Natural killer cell (primary cell): Measurements from ENCODE around the gene RABGAP1L. TPM values are rescaled to one million over a fixed set of nuclear protein-coding genes. Genes with fewer than 3 reads are reported as not detected.
"Not testable (repeated sequence)": the region's sequence is repeated elsewhere in the genome, so short reads cannot be mapped to it uniquely, and the experiment has no call there.

Experiments used
- ATAC-seq, 3 donors: fragments of 150-1000 bp in 2 of 3; fragments of 200-7000 bp in 1 of 3; cut with Tn5 transposase; 1 replicate in 1 of 3; 2 replicates in 2 of 3; pipeline ENCODE4 v1.10.0; 2021; ENCODE audit warnings: mild to moderate bottlenecking in 2 of 3, moderate library complexity in 2 of 3
- DNase-seq, 2 donors: peaks; one replicate each; pipeline versions ENCODE4 v3.0.0 to v3.0.0-alpha.2; 2013 to 2021; ENCODE audit warnings: mixed read lengths in 1 of 2
- H3K27ac ChIP-seq: one replicate; pipeline ENCODE4 v1.5.1; 2013; ENCODE audit warnings: mild to moderate bottlenecking, low read length
- H3K27me3 ChIP-seq: one replicate; pipeline ENCODE4 v1.6.1; 2013; ENCODE audit warnings: low read length; ENCODE audit not compliant: control insufficient read depth, insufficient read depth
- H3K36me3 ChIP-seq: one replicate; pipeline ENCODE4 v1.6.1; 2013; ENCODE audit warnings: low read length; ENCODE audit not compliant: control insufficient read depth, insufficient read depth
- H3K4me1 ChIP-seq: one replicate; pipeline ENCODE4 v1.6.1; 2013; ENCODE audit warnings: low read length; ENCODE audit not compliant: control insufficient read depth, insufficient read depth
- H3K4me3 ChIP-seq: one replicate; pipeline ENCODE4 v1.5.1; 2013; ENCODE audit warnings: low read length
- H3K9me3 ChIP-seq: one replicate; pipeline ENCODE4 v1.6.1; 2013; ENCODE audit warnings: low read length; ENCODE audit not compliant: control insufficient read depth, insufficient read depth
- H3K27ac Mint-ChIP-seq, 2 donors: one replicate each; pipeline ENCODE4 v1.8.0; 2022; ENCODE audit warnings: mild to moderate bottlenecking in 2 of 2, mixed read lengths in 2 of 2, moderate library complexity in 1 of 2
- H3K27me3 Mint-ChIP-seq, 2 donors: one replicate each; pipeline ENCODE4 v1.8.0; 2022; ENCODE audit warnings: low read depth in 2 of 2, mixed read lengths in 2 of 2
- H3K36me3 Mint-ChIP-seq: one replicate; pipeline ENCODE4 v1.8.0; 2022; ENCODE audit warnings: mixed read lengths
- H3K4me1 Mint-ChIP-seq, 2 donors: one replicate each; pipeline ENCODE4 v1.8.0; 2022; ENCODE audit warnings: mixed read lengths in 2 of 2
- H3K4me3 Mint-ChIP-seq: one replicate; pipeline ENCODE4 v1.8.0; 2022; ENCODE audit warnings: mild to moderate bottlenecking, moderate library complexity, mixed read lengths
- H3K9me3 Mint-ChIP-seq, 2 donors: one replicate each; pipeline ENCODE4 v1.8.0; 2022; ENCODE audit warnings: mixed read lengths in 2 of 2
- WGBS: methylation state at CpG from one replicate; pipeline ENCODE4 v1.1.7; 2013; ENCODE audit warnings: missing lambda C conversion rate; ENCODE audit not compliant: insufficient coverage; 5-methylcytosine and 5-hydroxymethylcytosine counted together
- intact Hi-C: fragments of 100-400 bp; cut with micrococcal nuclease; formaldehyde crosslinking; loops from one replicate; pipeline ENCODE4 v1.14.2; 2022
- total RNA-seq, 4 donors: library from RNA; stranded (reverse); fragments of 120-200 nt in 1 of 4; gene quantifications; one replicate each; pipeline versions ENCODE4 v1.2.3 to v1.2.4, GENCODE V29; 2013 to 2022
- TF ChIP-seq, protein P1 (sequence below): fragments of 200-600 bp; IDR thresholded peaks from one replicate; pipeline ENCODE4 v1.8.0; 2022; ENCODE audit warnings: antibody characterized with exemption

Gene RABGAP1L
- total RNA-seq, 3 donors from 2014 or later (not counting 1 experiment from before 2014, with no cell fraction given): 145 to 168 (median 153) TPM

DNA sequence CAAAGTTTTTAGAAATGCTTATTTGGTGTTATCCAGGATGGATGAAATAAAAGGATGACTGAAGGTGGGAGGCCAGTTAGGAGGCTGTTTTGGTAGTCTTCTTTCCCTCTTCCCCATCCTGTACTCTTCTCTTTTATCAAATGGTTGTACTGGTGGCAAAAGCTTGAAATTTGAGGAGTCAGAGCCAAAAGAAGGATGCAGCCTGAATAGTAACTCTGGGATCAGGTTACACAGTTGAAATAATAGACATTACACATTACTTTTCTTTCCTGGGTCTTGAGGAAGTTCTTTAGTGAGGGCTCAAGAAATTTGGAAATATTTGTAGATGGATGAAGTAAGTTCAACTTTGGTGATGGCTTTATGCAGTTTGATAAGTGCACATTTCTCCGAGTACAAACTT, 397.1 kb downstream of the RABGAP1L start:
- Histone ChIP-seq H3K9me3 (no peaks in the 10 kb centered on the region), H3K4me3 (no peak overlapping the region), H3K36me3 (no peaks in the 10 kb centered on the region), H3K27ac (no peak overlapping the region), H3K4me1 (peaks cover 2% of the 10 kb centered on the region), H3K27me3 (no peaks in the 10 kb centered on the region)
- Mint-ChIP-seq H3K27me3 (no peaks in the 10 kb centered on the region), H3K4me1 (peaks cover 21 to 27% of the 10 kb centered on the region in 2 donors), H3K4me3 (no peak overlapping the region), H3K9me3 (peaks cover 0 to 2% of the 10 kb centered on the region in 2 donors), H3K36me3 (peaks cover 8% of the 10 kb centered on the region), H3K27ac (no peak overlapping the region)
- TF ChIP-seq, protein P1, sequence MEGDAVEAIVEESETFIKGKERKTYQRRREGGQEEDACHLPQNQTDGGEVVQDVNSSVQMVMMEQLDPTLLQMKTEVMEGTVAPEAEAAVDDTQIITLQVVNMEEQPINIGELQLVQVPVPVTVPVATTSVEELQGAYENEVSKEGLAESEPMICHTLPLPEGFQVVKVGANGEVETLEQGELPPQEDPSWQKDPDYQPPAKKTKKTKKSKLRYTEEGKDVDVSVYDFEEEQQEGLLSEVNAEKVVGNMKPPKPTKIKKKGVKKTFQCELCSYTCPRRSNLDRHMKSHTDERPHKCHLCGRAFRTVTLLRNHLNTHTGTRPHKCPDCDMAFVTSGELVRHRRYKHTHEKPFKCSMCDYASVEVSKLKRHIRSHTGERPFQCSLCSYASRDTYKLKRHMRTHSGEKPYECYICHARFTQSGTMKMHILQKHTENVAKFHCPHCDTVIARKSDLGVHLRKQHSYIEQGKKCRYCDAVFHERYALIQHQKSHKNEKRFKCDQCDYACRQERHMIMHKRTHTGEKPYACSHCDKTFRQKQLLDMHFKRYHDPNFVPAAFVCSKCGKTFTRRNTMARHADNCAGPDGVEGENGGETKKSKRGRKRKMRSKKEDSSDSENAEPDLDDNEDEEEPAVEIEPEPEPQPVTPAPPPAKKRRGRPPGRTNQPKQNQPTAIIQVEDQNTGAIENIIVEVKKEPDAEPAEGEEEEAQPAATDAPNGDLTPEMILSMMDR: no peak
- WGBS: 33% methylated on average over 1 of the region's 1 CpG
- ATAC-seq: no peak
- no peak for DNase-seq
- intact Hi-C loops: no loop called here

DNA sequence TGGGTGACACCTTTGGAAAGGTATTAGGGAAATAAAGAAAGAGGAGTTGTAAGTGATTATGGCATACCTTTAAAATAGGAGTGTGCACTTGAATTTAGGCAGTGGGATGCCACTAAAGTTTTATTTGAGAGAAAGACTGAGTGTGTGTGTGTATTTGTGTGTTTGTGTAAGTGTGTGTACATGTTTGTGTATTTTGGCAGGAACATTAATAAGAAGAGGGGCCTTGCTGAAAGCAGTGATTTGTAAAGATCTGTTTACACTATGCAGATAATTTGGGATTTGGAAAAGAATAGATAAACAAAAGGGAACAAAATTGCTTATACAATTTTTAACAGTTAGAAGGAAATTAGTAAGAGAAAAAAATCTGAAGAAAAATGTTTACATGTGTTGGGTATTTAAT, 409.2 kb downstream of the RABGAP1L start:
- Mint-ChIP-seq H3K4me1 (peaks cover 38 to 41% of the 10 kb centered on the region in 2 donors), H3K4me3 (no peak overlapping the region), H3K9me3 (no peaks in the 10 kb centered on the region), H3K27ac (peak overlapping the region in 1 of 2 donors; percentile 55), H3K36me3 (no peaks in the 10 kb centered on the region), H3K27me3 (no peaks in the 10 kb centered on the region)
- Histone ChIP-seq H3K27me3 (no peaks in the 10 kb centered on the region), H3K36me3 (no peaks in the 10 kb centered on the region), H3K4me3 (no peak overlapping the region), H3K4me1 (no peaks in the 10 kb centered on the region), H3K9me3 (no peaks in the 10 kb centered on the region), H3K27ac (no peak overlapping the region)
- ATAC-seq (no peak), DNase-seq (no peak)
- TF ChIP-seq, protein P1: no peak
- intact Hi-C loops: no loop called here

DNA sequence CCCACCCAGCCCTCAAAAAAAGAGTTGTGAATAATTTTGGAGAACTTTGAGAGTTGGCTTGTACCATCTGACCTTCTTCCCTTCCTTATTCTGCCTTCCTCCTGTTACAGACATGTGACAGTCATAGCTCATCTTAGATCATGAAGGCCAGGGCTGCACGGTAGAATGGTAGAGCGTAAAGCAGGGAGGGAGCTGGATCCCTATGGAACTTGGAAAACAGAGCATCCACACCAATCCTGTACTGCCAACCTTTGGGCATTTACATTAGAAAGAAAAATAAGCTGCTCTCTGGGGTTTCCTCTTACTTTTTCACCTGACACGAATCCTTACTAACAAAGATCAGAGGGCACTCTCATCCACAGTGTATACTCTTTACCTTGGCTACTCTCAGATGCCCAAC, 409.9 kb downstream of the RABGAP1L start:
- no peak for ATAC-seq
- Histone ChIP-seq H3K4me3 (no peak overlapping the region), H3K4me1 (no peaks in the 10 kb centered on the region), H3K27ac (no peak overlapping the region), H3K9me3 (no peaks in the 10 kb centered on the region), H3K36me3 (no peaks in the 10 kb centered on the region), H3K27me3 (no peaks in the 10 kb centered on the region)
- no peak for DNase-seq
- TF ChIP-seq, protein P1: no peak
- WGBS: 100% methylated on average over 3 of the region's 3 CpGs
- intact Hi-C loops: no loop called here
- Mint-ChIP-seq H3K4me3 (no peak overlapping the region), H3K4me1 (peaks cover 37 to 40% of the 10 kb centered on the region in 2 donors), H3K27ac (peak overlapping the region in 1 of 2 donors; percentile 55), H3K36me3 (no peaks in the 10 kb centered on the region), H3K9me3 (no peaks in the 10 kb centered on the region), H3K27me3 (no peaks in the 10 kb centered on the region)

DNA sequence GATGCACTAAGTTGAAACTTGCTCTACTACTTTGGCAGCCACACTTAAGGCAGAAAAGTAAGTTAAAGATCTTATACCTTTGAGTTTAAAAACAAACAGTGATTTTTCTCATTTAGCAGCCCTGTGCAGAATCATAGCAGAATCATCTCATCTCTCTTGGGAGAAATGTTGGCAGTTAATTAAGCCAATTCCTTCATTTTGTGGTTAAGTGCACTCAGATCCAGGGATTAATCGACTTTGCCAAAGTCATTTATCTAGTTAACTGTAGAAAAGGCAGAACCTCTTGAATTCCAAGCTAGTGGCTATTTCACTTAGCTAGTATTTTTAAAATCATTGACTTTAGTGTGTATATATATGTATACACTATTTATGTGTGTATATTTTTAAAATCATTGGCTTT, 413.5 kb downstream of the RABGAP1L start:
- Mint-ChIP-seq H3K4me3 (no peak overlapping the region), H3K27ac (no peak overlapping the region), H3K4me1 (peaks cover 21 to 23% of the 10 kb centered on the region in 2 donors), H3K36me3 (peaks cover 17% of the 10 kb centered on the region), H3K9me3 (peaks cover 0 to 6% of the 10 kb centered on the region in 2 donors), H3K27me3 (no peaks in the 10 kb centered on the region)
- ATAC-seq (no peak), DNase-seq (no peak)
- H3K27me3 ChIP-seq: no peaks in the 10 kb centered on the region
- peaks cover 11% of the 10 kb centered on the region for H3K9me3 ChIP-seq
- no peaks in the 10 kb centered on the region for H3K36me3 ChIP-seq
- H3K4me1 ChIP-seq: no peaks in the 10 kb centered on the region
- 92% methylated on average over 1 of the region's 1 CpG for WGBS
- no peak overlapping the region for H3K27ac ChIP-seq
- TF ChIP-seq, protein P1: no peak
- intact Hi-C loops: no loop called here
- no peak overlapping the region for H3K4me3 ChIP-seq

DNA sequence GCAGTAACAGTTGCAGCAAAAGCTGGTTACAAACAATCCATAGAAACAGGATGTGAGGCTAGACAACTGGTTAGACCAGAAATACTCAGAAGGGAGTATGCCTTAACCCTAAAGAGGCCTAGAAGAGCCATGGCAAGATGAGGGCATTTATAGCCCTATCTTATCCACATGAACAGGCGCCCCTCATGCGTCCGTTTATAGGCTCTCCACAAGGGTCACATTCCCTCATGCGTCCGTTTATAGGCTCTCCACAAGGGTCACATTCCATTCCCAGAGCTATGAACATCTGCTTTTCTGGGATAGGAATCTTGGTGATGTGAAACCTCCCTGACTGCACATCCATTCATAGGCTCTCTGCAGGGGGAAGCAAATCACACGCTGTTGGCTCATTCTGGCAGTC, 416.8 kb downstream of the RABGAP1L start:
- H3K36me3 ChIP-seq, DNase-seq, H3K27me3 Mint-ChIP-seq, intact Hi-C loops, H3K27ac ChIP-seq, H3K27ac Mint-ChIP-seq, H3K4me1 Mint-ChIP-seq, H3K9me3 Mint-ChIP-seq, ATAC-seq, H3K27me3 ChIP-seq, H3K4me3 Mint-ChIP-seq, H3K4me3 ChIP-seq, H3K4me1 ChIP-seq: not testable (repeated sequence)
- peaks cover 17% of the 10 kb centered on the region for H3K36me3 Mint-ChIP-seq
- H3K9me3 ChIP-seq: peaks cover 11% of the 10 kb centered on the region
- 100% methylated on average over 3 of the region's 6 CpGs for WGBS
